ENCODE measurements around the gene ADGRG2.
A peak's percentile ranks its signal among the peaks of the same experiment; 100 is the strongest.
"Not testable (repeated sequence)": the region's sequence is repeated elsewhere in the genome, so short reads cannot be mapped to it uniquely, and the experiment has no call there.

ADGRG2 gene

GRCh38 chrX:18998653-18999052, 123.6 kb downstream of the ADGRG2 start:
- DNase-seq (ENCODE audit: low read depth, low spot score): no peak

- DNase-seq (ENCODE audit: low read depth, low spot score): no peak
Measured at GRCh38 chrX:18997916-18998315, 124.4 kb downstream of the ADGRG2 start.

DNA sequence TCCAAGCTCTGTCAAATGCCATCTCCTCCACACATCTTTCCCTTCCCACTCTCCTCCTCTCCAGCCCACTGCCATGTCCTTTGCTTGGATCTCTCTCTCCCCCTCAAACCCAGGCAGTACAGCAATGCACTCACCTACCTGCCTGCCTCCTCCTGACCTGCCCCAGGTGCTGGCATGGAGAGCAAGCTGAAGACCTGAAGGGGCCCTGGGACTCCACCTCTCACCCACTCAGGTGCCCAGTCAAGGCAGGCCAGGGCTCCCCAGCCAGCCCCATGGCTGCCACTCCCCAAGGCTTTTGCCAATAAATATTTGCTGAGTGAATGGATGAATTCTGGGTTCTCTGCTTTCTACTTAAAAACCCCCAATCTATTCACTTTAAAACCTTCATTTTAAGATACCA, 125.7 kb downstream of the ADGRG2 start:
- DNase-seq (ENCODE audit: low read depth, low spot score): no peak

DNA sequence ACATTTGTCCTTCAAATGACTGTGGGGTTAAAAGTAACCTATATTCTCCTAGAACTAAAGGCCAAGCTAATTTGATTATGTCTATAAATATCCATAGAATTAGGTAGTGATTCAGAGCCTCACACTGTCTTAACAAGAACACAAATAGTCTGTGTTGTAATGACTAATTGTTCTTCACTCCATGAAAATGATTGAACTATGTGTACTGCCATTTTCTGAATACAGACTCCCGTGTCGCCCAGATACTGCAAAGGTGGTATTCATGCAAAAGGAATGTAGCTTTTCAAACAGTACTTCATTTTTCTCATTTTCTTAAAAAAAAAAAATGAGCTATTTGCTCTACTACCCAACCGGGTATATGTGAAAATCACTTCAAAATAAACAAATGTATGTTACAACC, 127.0 kb downstream of the ADGRG2 start:
- DNase-seq (ENCODE audit: low read depth, low spot score): no peak

DNA sequence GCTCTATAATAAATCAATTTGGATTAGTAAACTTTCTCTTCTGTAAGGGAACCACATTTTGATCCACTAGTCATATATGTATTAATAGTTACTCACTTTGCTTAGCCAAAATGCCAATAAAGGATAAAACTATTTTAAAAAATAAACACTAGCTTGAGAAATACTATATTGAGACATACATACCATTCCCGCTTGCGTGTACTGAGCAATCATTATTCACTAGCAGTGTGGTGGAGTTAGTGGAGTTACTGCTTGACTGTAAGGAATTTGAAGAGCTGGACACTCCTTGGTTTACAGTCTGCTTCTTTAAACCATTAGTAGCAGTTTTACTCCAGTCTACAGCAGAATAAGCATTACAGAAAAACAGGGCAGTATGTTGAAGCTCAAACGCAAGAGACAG, 127.6 kb downstream of the ADGRG2 start:
- no peak for DNase-seq (ENCODE audit: low read depth, low spot score)

GRCh38 chrX:18992829-18993228, 129.4 kb downstream of the ADGRG2 start:
- no peak for DNase-seq (ENCODE audit: low read depth, low spot score)

DNA sequence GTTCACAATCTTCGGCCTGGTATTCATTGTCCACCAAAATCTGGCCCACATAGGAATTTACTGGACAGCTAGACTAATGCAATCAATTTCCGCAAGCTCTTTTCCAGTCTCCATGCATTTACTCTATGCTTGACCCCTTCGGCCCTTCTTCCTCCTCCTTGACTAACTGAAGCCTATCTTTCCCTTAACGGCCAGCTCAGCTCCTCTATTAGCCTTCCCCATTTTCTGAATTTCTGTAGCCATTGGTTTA, 137.2 kb downstream of the ADGRG2 start:
- no peak for DNase-seq (ENCODE audit: low read depth, low spot score)

DNA sequence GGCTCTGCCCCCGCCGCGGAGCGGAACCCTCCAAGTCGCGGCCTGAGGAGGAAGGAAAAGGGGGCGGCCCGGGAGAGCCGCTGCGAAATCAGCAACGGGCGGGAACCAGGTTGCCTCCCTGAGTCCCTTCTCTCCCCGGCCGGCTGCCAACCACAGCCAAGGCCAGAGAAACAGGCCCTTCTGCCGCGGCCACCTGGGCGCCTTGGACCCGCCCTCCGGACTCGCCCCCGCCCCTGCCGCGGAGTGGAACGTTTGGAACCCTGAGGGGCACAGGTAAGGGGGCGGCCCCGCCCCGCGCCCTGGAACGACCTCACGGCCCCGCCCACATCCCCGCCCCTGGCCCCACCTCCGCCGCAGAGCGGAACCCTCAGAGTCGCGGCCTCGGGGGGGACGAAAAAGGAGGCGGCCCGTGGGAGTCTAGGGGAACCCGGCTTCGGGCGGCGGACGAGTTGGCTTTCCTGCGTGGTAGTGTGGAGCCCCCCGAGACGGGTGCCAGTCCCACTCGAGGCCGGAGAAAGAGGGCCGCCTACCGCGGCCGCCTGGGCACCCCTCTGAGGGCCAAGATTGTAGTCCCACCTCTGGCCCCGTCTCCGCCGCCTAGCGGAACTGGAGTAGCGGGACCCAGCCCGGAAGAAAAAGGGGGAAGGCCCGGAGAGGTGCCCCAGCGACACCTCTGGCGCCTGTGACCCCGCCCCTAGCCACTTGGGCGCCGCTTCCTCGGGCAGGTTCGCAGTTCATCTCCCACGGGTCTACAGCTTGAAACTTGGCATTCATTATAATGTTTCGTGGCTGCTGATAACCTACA, 137.7 kb downstream of the ADGRG2 start:
- peak; percentile 62 for DNase-seq (ENCODE audit: low read depth, low spot score)

DNA sequence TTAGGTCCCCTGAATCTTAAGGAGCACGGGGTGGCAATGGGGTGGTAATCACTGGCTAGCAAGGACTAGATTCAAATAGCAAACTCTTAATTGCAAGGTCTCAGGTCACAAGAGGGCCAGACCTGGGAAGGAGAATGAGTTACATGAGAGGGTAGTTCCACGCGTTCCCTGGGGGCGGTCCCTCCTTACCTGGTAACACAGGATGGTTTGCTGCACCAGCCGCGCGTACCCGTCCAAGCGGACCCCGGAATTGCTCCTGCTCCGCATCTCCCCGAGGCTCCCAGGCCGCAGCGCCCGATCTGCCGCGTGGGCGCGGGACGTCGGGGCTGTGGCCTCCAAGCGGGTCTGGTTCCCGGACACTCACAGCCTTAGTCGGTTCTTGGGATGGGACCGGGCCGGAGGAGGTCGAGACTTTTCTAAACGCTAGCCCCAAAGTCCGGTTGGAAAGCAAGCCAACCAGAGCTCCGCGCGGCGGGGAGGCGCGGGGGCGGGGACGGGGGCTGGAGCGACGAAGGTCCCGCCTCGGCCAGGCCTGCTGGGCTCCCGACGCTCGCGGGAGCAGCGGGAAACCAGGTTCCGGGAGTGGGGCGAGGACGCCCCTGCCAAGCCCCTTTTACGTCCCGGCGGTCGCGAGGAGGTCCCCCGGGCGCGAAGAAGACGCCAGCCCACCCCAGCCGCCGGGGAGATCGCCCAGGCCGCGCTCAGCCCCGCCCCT, 138.4 kb downstream of the ADGRG2 start, which contains the start of gene PHKA2:
Gene PHKA2 (minus strand): TSS at position 449 of the 715 bp plus-strand sequence. CDS start 182 bp downstream, at position 267.
- DNase-seq (ENCODE audit: low read depth, low spot score): peak; percentile 1

- no peak for DNase-seq (ENCODE audit: low read depth, low spot score)
Measured at GRCh38 chrX:18981124-18981807, 141.0 kb downstream of the ADGRG2 start.

DNA sequence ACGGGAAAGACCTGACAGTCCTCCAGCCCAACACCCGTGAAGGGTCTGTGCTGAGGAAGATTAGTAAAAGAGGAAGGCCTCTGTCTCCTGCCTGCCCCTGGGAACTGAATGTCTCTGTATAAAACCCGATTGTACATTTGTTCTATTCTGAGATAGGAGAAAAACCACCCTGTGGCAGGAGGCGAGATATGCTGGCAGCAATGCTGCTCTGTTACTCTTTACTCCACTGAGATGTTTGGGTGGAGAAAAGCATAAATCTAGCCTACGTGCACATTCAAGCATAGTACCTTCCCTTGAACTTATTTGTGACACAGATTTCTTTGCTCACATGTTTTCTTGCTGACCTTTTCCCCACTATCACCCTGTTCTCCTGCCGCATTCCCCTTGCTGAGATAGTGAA, 142.0 kb downstream of the ADGRG2 start:
- DNase-seq (ENCODE audit: low read depth, low spot score): not testable (repeated sequence)

- no peak for DNase-seq (ENCODE audit: low read depth, low spot score)
Measured at GRCh38 chrX:18974993-18975392, 147.3 kb downstream of the ADGRG2 start.

GRCh38 chrX:18973527-18974192, 148.6 kb downstream of the ADGRG2 start:
- DNase-seq (ENCODE audit: low read depth, low spot score): no peak

- DNase-seq (ENCODE audit: low read depth, low spot score): no peak
Measured at GRCh38 chrX:18971506-18971905, 150.8 kb downstream of the ADGRG2 start.

DNA sequence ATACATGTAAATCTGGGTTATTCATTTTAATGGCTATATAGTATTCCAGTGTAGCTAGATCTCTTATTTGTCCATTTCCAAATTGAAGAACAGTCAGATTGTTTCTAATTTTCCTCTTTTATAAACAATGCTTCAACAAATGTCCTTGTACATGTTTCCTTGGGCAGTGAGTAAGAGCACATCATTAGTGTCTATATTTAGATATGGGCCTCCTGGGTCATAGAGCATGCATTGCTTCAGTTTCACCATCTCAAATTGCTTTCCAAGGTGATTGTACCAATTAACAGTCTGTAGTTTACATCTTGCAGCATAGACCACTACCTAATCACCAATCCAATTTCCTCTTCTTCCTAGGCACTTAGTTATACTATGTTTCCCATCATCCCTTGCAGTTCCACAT, 151.8 kb downstream of the ADGRG2 start:
- no peak for DNase-seq (ENCODE audit: low read depth, low spot score)

- DNase-seq (ENCODE audit: low read depth, low spot score): no peak
Measured at GRCh38 chrX:18966624-18967023, 155.6 kb downstream of the ADGRG2 start.

DNA sequence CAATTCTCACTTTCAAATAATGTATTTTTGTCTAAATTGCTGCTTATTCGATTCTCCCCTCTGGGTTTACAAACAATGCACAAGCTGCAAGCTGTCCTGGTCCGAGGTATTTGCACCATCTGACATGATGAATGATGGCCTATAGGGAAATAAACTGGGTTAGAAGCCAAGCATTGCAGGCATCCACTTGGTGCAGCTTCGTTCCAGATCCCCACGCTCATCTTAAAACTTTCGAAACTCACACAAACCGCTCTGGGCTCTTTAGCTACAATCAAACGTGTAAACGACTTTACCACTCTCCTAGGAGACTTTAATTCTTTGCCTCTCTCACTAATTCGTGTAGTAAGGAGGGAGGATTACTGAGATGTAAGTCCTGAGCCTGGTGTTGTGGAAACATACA, 157.4 kb downstream of the ADGRG2 start:
- no peak for DNase-seq (ENCODE audit: low read depth, low spot score)

DNA sequence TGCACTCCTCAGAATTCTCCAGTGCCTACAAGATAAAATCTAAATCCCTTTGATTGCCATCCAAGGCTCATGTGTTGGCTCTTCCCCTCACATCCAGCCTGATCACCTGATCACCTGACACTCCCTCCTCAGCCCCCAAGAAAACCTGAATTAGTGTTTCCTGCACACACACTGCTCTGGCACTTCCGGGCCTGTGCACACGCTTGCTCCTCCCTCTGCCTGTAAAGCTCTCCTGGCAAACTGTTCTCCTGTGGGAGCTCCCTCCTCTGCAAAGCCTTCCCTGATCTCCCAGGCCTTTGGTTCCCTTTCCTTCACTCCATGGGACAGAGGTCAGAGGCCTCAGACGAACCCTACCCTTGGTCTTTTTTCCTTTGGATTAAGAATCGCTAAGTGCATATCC, 158.2 kb downstream of the ADGRG2 start:
- no peak for DNase-seq (ENCODE audit: low read depth, low spot score)

GRCh38 chrX:18962329-18962728, 159.9 kb downstream of the ADGRG2 start:
- DNase-seq (ENCODE audit: low read depth, low spot score): no peak

DNA sequence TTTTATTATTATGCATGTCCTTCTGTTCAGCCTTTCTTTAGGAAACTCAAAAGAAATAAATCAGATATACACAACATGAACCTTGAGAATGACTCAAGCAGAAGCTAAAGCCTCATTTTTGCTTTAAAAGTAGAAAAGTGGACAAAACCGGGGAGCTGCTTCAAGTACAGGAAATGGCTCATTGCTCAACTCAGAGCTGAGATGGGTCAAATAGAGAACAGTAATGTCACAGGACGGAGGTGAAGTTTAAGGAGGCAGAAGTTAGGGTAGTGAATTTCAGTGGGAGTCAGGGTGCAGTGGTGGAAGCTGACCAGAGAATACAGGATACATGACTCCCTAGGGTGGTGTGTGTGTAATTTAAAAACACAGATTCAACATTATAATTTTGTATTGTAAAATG, 160.6 kb downstream of the ADGRG2 start:
- no peak for DNase-seq (ENCODE audit: low read depth, low spot score)

DNA sequence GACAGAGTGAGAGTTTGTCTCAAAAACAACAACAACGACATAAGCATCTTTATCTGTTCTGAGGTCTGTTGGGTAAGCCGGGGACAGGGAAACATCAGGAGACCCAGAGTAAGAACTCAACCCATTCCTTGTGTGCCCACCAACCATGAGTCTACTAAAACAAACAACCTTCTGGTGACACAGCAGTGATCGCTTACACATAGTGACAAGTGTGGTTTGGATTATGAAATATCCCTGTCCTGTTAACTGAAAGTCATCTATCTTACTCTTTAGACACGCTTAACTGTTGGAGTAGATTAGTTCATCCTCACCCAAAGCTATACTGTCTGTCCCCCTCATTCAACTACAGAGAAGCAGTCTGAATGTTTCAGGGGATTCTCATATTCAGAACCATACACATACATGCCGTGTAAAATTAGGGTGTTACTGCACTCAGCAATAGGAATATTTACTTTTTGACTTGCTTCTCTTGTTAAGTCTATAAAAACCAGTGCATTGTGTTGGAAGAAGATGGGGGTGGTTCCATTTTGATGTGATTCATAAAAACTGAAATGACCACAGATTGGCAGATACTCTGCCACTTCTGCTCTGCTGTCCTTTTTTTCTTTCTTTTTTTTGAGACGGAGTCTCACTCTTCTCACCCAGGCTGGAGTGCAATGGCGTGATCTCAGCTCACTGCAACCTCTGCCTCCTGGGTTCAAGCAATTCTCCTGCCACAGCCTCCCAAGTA, 165.8 kb downstream of the ADGRG2 start:
- DNase-seq (ENCODE audit: low read depth, low spot score): no peak

- no peak for DNase-seq (ENCODE audit: low read depth, low spot score)
Measured at GRCh38 chrX:18955676-18956075, 166.6 kb downstream of the ADGRG2 start.

All from activated naive CD8-positive, alpha-beta T cell treated with anti-CD3 and anti-CD28 coated beads, Interleukin-2, amount 50 U/mL, for 16 hours (primary cell).